ENCODE measurements around the gene CEP164. TPM values are rescaled to one million over a fixed set of nuclear protein-coding genes. Genes with fewer than 3 reads are reported as not detected.

Gene CEP164
- total RNA-seq, 1 experiment from 2014 or later: 33.9 TPM

DNA sequence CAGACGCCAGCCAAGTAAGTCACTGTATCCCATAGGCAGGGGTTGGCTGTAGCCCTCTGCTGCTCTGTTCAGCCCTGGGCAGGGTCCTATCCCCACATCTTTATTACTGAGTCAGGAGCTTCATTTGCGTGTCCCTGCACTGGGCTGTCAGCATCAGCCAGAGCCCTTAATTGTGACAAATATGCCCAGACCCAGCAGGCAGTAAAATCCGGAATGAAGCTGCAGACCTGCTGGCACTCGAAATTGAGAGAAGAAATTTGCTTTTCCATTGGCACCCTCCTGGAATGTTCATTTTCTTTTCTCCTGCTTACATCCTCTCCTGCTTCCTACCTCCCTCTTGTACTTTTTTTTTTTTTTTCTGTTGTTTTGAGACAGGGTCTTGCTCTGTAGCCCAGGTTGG is 43.8 kb downstream of the CEP164 start:
- Histone ChIP-seq H3K9me3 (ENCODE audit: insufficient read depth, low read depth) (no peaks in the 10 kb centered on the region), H3F3A (ENCODE audit: insufficient read depth, low read depth) (no peaks in the 10 kb centered on the region), H3K27ac (no peak overlapping the region), H3K9me2 (ENCODE audit: insufficient read depth) (no peaks in the 10 kb centered on the region), H4K20me1 (ENCODE audit: insufficient read depth) (no peaks in the 10 kb centered on the region), H3K4me2 (no peak overlapping the region), H2AFZ (no peak overlapping the region), H3K36me3 (ENCODE audit: low read depth) (0 out of 2 replicates have a peak, but pooled peaks cover 4% of the 10 kb centered on the region), H3K79me2 (ENCODE audit: low read depth) (no peaks in the 10 kb centered on the region), H3K4me3 (no peak overlapping the region), H3K4me1 (replicated peaks; ENCODE audit: insufficient read depth) (no peaks in the 10 kb centered on the region), H3K27me3 (ENCODE audit: insufficient read depth, low read depth) (no peaks in the 10 kb centered on the region)
- TF ChIP-seq CTCF (conservative IDR thresholded peaks at IDR 0.05) (no peak), EZH2 (IDR thresholded peaks at IDR 0.05; ENCODE audit: low read depth) (no peak)
- DNase-seq: no peak
- no TSS peak for BruUV-seq (replicated peaks)
- intact Hi-C loops (cut with micrococcal nuclease; ENCODE audit: unreplicated experiment): no loop called here
- ChIA-PET CTCF (no interaction called here), POLR2A (ENCODE audit: unreplicated experiment) (no interaction called here)

DNA sequence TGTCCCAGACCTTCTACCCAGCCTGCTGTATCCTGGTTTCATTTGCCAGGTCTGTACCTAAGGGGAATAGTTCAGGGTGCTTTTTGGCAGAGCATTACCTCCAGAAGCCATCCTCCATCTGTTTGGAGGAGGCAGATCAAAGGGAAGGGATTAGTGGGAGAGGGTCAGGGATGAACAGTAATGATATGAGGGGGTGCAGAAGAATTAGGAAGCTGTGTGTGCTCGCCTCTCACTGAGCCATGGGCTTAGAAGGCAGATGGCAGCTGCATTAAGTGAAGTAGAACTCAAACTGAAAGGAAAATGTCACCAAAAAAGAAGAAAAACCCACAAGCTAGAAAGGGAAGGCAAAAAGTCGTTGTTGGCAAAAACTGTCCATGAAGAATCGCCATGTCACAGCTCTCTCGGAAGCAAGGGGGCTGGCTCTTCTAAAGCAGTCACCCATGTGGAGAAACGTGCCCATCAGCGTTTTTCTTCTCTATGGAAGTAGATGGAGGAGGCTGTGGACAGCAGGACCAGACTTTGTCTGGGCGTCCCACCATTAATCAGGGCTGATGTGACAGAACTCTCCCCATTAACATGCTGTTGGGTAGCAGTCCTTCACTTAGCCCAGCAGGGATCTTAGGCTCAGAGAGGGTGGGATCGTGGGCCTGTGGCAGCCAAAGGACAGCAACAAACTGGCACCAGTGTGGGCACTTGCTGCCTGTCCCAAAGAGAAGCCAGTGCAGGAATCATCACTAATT is 46.8 kb downstream of the CEP164 start:
- no peaks in the 10 kb centered on the region for H3K9me2 ChIP-seq (ENCODE audit: insufficient read depth)
- H3K4me2 ChIP-seq: no peak overlapping the region
- no peak for TF ChIP-seq CTCF (conservative IDR thresholded peaks at IDR 0.05)
- TF ChIP-seq EZH2 (IDR thresholded peaks at IDR 0.05; ENCODE audit: low read depth): no peak
- no peak overlapping the region for H3K4me3 ChIP-seq
- H3K27ac ChIP-seq: no peak overlapping the region
- H2AFZ ChIP-seq: no peak overlapping the region
- H3K27me3 ChIP-seq (ENCODE audit: insufficient read depth, low read depth): no peaks in the 10 kb centered on the region
- intact Hi-C loops (cut with micrococcal nuclease; ENCODE audit: unreplicated experiment): no loop called here
- no peaks in the 10 kb centered on the region for H4K20me1 ChIP-seq (ENCODE audit: insufficient read depth)
- POLR2A ChIA-PET (ENCODE audit: unreplicated experiment): no interaction called here
- no TSS peak for BruUV-seq (replicated peaks)
- H3K79me2 ChIP-seq (ENCODE audit: low read depth): no peaks in the 10 kb centered on the region
- H3K4me1 ChIP-seq (replicated peaks; ENCODE audit: insufficient read depth): no peaks in the 10 kb centered on the region
- no peaks in the 10 kb centered on the region for H3F3A ChIP-seq (ENCODE audit: insufficient read depth, low read depth)
- CTCF ChIA-PET: interaction anchor here (0.6 kb wide), 1 partner anchor 693 kb away, joined by 3 read pairs; no protein-coding TSS in a partner anchor
- no peak for DNase-seq
- 0 out of 2 replicates have a peak, but pooled peaks cover 4% of the 10 kb centered on the region for H3K36me3 ChIP-seq (ENCODE audit: low read depth)
- no peaks in the 10 kb centered on the region for H3K9me3 ChIP-seq (ENCODE audit: insufficient read depth, low read depth)

DNA sequence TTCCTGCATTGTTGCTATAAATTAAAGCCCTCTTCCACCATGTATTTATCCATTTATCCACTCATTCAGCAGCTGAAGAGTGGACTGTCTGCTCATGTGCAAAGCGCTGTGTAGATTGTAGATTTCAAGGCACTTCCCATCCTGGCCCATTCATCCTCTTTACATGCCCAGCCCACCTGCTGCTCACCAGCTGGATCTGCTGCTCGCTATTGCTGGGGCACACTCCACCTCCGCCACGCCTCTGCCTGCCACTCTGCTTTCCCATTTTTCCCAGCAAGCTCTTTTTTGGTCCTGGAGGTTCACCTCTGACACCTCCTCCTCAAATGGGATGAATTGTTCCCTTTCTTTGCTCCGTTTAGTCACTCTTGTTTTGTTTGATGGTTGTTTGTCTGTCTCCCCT is 48.3 kb downstream of the CEP164 start:
- no peak for DNase-seq

More for the DNA sequence above, 48.3 kb downstream of the CEP164 start:
- TF ChIP-seq CTCF (conservative IDR thresholded peaks at IDR 0.05) (no peak), EZH2 (IDR thresholded peaks at IDR 0.05; ENCODE audit: low read depth) (no peak)
- Histone ChIP-seq H3K79me2 (ENCODE audit: low read depth) (no peaks in the 10 kb centered on the region), H3K4me3 (no peak overlapping the region), H3K9me2 (ENCODE audit: insufficient read depth) (no peaks in the 10 kb centered on the region), H3K36me3 (ENCODE audit: low read depth) (0 out of 2 replicates have a peak, but pooled peaks cover 4% of the 10 kb centered on the region), H3K4me2 (no peak overlapping the region), H3K27me3 (ENCODE audit: insufficient read depth, low read depth) (no peaks in the 10 kb centered on the region), H3K27ac (no peak overlapping the region), H4K20me1 (ENCODE audit: insufficient read depth) (no peaks in the 10 kb centered on the region), H3K4me1 (replicated peaks; ENCODE audit: insufficient read depth) (no peaks in the 10 kb centered on the region), H2AFZ (no peak overlapping the region), H3F3A (ENCODE audit: insufficient read depth, low read depth) (no peaks in the 10 kb centered on the region), H3K9me3 (ENCODE audit: insufficient read depth, low read depth) (no peaks in the 10 kb centered on the region)
- intact Hi-C loops (cut with micrococcal nuclease; ENCODE audit: unreplicated experiment): no loop called here
- BruUV-seq (replicated peaks): no TSS peak
- ChIA-PET CTCF (no interaction called here), POLR2A (ENCODE audit: unreplicated experiment) (no interaction called here)
